GM10847 (cell line): Measurements from ENCODE around the gene GRPEL2.

Experiments used
- POLR2A ChIP-seq: IDR thresholded peaks from 2 replicates; pipeline ENCODE4 v1.6.1; 2011; ENCODE audit not compliant: insufficient read length; ENCODE audit errors: extremely low read depth

The GRPEL2 gene

GRCh38 chr5:149345147-149345891 lies at the start of gene GRPEL2:
GRPEL2 (plus strand) TSS chr5:149345499; CDS start chr5:149345540, 41 bp downstream.
- TF ChIP-seq POLR2A, result peak; percentile 80

- no peak for TF ChIP-seq POLR2A
Observed at GRCh38 chr5:149297340-149298025, 47.8 kb upstream of the GRPEL2 start.

- TF ChIP-seq POLR2A, result no peak
Observed at GRCh38 chr5:149298163-149298562, 47.1 kb upstream of the GRPEL2 start.

GRCh38 chr5:149298842-149299404 lies 46.4 kb upstream of the GRPEL2 start:
- no peak for TF ChIP-seq POLR2A

GRCh38 chr5:149299451-149300054 lies 45.7 kb upstream of the GRPEL2 start:
- TF ChIP-seq POLR2A, result no peak

- no peak for TF ChIP-seq POLR2A
Observed at GRCh38 chr5:149300441-149300840, 44.9 kb upstream of the GRPEL2 start.

- TF ChIP-seq POLR2A, result no peak
Observed at GRCh38 chr5:149301049-149301743, 44.1 kb upstream of the GRPEL2 start.

GRCh38 chr5:149301744-149302380 lies 43.4 kb upstream of the GRPEL2 start:
- no peak for TF ChIP-seq POLR2A

- TF ChIP-seq POLR2A, result no peak
Observed at GRCh38 chr5:149302641-149303040, 42.7 kb upstream of the GRPEL2 start.

- TF ChIP-seq POLR2A, result no peak
Observed at GRCh38 chr5:149303210-149303609, 42.1 kb upstream of the GRPEL2 start.

- no peak for TF ChIP-seq POLR2A
Observed at GRCh38 chr5:149304195-149305078, 40.9 kb upstream of the GRPEL2 start.

GRCh38 chr5:149309354-149309753 lies 35.9 kb upstream of the GRPEL2 start:
- TF ChIP-seq POLR2A, result no peak

- no peak for TF ChIP-seq POLR2A
Observed at GRCh38 chr5:149310488-149310887, 34.8 kb upstream of the GRPEL2 start.
